ENCODE data around the gene POLN. TPM values are rescaled to one million over a fixed set of nuclear protein-coding genes. Genes with fewer than 3 reads are reported as not detected.

Gene POLN
- polyA plus RNA-seq, 2 of the 4 experiments (the other 2 are of a cell fraction) = 2.4 to 2.9 TPM

GRCh38 chr4:2071252-2071911 is 170.5 kb downstream of the POLN start:
- 72% methylated on average over 3 of the region's 16 CpGs for WGBS (ENCODE audit: missing lambda C conversion rate)
- CTCF ChIA-PET = interaction anchor here (0.6 to 1.3 kb wide), 2 partner anchors 15 to 1204 kb away, joined by 3 read pairs; no protein-coding TSS in a partner anchor
- H3K4me1 ChIP-seq = no peaks in the 10 kb centered on the region
- no peak overlapping the region for H3K4me2 ChIP-seq
- H3K9me3 ChIP-seq = no peaks in the 10 kb centered on the region
- POLR2A ChIA-PET = no interaction called here
- no peak overlapping the region for H3K27ac ChIP-seq
- DNase-seq (ENCODE audit: low read depth in 1 of 2, low spot score in 1 of 2) (no peak), FAIRE-seq (no peak), ATAC-seq (no peak)
- no peak overlapping the region for H3K4me3 ChIP-seq
- TF ChIP-seq FOSL2 (IDR thresholded peaks at IDR 0.05) = no peak
- no peak for TF ChIP-seq FOSL2 (CRISPR knock-in tag; IDR thresholded peaks at IDR 0.05)
- no peak for TF ChIP-seq POLR2AphosphoS2 (conservative IDR thresholded peaks at IDR 0.05; ENCODE audit: low read length)
- no peak for TF ChIP-seq MAX (IDR thresholded peaks at IDR 0.05)
- TF ChIP-seq GATA3 (IDR thresholded peaks at IDR 0.05; ENCODE audit: borderline replicate concordance) = no peak
- TF ChIP-seq PHF8 (IDR thresholded peaks at IDR 0.05; ENCODE audit: borderline replicate concordance, low read depth) = no peak
- no peak for TF ChIP-seq EHF (CRISPR knock-in tag; IDR thresholded peaks at IDR 0.05)
- TF ChIP-seq ZNF302 (CRISPR knock-in tag; IDR thresholded peaks at IDR 0.05) = no peak
- TF ChIP-seq CHD4 (IDR thresholded peaks at IDR 0.05; ENCODE audit: borderline replicate concordance) = no peak

- TF ChIP-seq REST (IDR thresholded peaks at IDR 0.05) (no peak), HEYL (CRISPR knock-in tag; IDR thresholded peaks at IDR 0.05) (no peak), EP300 (IDR thresholded peaks at IDR 0.05) (no peak), CBX2 (IDR thresholded peaks at IDR 0.05; ENCODE audit: borderline replicate concordance, low read depth) (no peak), GATA3 (IDR thresholded peaks at IDR 0.05; ENCODE audit: borderline replicate concordance) (no peak)
- Histone ChIP-seq H3K4me1 (no peaks in the 10 kb centered on the region), H3K9me3 (no peaks in the 10 kb centered on the region), H3K4me3 (no peak overlapping the region), H3K27ac (no peak overlapping the region), H3K4me2 (no peak overlapping the region)
- DNase-seq (ENCODE audit: low read depth in 1 of 2, low spot score in 1 of 2) (no peak), FAIRE-seq (no peak), ATAC-seq (no peak)
- 69% methylated on average over 10 of the region's 22 CpGs for WGBS (ENCODE audit: missing lambda C conversion rate)
- ChIA-PET POLR2A (no interaction called here), CTCF (interaction anchor here (0.6 to 1.3 kb wide), 2 partner anchors 14 to 1205 kb away, joined by 3 read pairs; no protein-coding TSS in a partner anchor)
These were observed 171.3 kb downstream of the POLN start for GRCh38 chr4:2070421-2071251.

- DNase-seq (ENCODE audit: low read depth in 1 of 2, low spot score in 1 of 2) (no peak), ATAC-seq (no peak), FAIRE-seq (no peak)
- Histone ChIP-seq H3K9me3 (no peaks in the 10 kb centered on the region), H3K4me3 (no peak overlapping the region), H3K27ac (no peak overlapping the region), H3K4me2 (no peak overlapping the region), H3K4me1 (no peaks in the 10 kb centered on the region)
- POLR2A ChIA-PET = no interaction called here
- CTCF ChIA-PET = no interaction called here
- TF ChIP-seq FOSL2 (IDR thresholded peaks at IDR 0.05) (no peak), FOSL2 (CRISPR knock-in tag; IDR thresholded peaks at IDR 0.05) (no peak), EHMT2 (IDR thresholded peaks at IDR 0.05; ENCODE audit: low read depth) (no peak), FOSB (CRISPR knock-in tag; IDR thresholded peaks at IDR 0.05) (no peak), MAX (IDR thresholded peaks at IDR 0.05) (no peak), MAFK (IDR thresholded peaks at IDR 0.05; ENCODE audit: partially characterized antibody) (no peak), JUN (IDR thresholded peaks at IDR 0.05) (no peak), HOXB5 (CRISPR knock-in tag; IDR thresholded peaks at IDR 0.05) (no peak), CHD2 (IDR thresholded peaks at IDR 0.05; ENCODE audit: low read length, partially characterized antibody) (no peak), BHLHE40 (IDR thresholded peaks at IDR 0.05; ENCODE audit: low read depth, low read length) (no peak), ESRRA (IDR thresholded peaks at IDR 0.05; ENCODE audit: borderline replicate concordance, low read length) (no peak), JUNB (IDR thresholded peaks at IDR 0.05) (no peak), GATA3 (IDR thresholded peaks at IDR 0.05; ENCODE audit: borderline replicate concordance) (no peak), CTCF (IDR thresholded peaks at IDR 0.05) (no peak), MYC (IDR thresholded peaks at IDR 0.05; ENCODE audit: borderline replicate concordance, low read length) (no peak)
- 91% methylated on average over 7 of the region's 14 CpGs for WGBS (ENCODE audit: missing lambda C conversion rate)
These were observed 171.9 kb downstream of the POLN start for GRCh38 chr4:2069986-2070385.
